ENCODE results near the gene CABLES1. TPM values are rescaled to one million over a fixed set of nuclear protein-coding genes. Genes with fewer than 3 reads are reported as not detected.
"Not testable (repeated sequence)": the region's sequence is repeated elsewhere in the genome, so short reads cannot be mapped to it uniquely, and the experiment has no call there.

Gene CABLES1
- polyA plus RNA-seq, 1 of the 3 experiments (the other 2 are of a cell fraction) = 2.2 TPM

GRCh38 chr18:23268641-23269040 lies 133.4 kb downstream of the CABLES1 start:
- Histone ChIP-seq H3F3A (replicated peaks; ENCODE audit: insufficient read depth) (no peaks in the 10 kb centered on the region), H3K9me3 (no peaks in the 10 kb centered on the region), H3K27me3 (ENCODE audit: insufficient read depth) (no peaks in the 10 kb centered on the region), H3K9me2 (no peaks in the 10 kb centered on the region), H3K4me1 (ENCODE audit: control insufficient read depth in 1 of 2, insufficient read depth in 2 of 2, low read depth in 1 of 2, low read length in 1 of 2) (no peaks in the 10 kb centered on the region; a peak in 1 of 4 replicates), H3K27ac (ENCODE audit: low read depth in 2 of 2, low read length in 1 of 2) (no peak overlapping the region), H3K79me2 (ENCODE audit: insufficient read depth) (no peaks in the 10 kb centered on the region), H3K36me3 (replicated peaks in 1 of 2; ENCODE audit: control insufficient read depth in 1 of 2, insufficient read depth in 2 of 2, low read length in 1 of 2) (peaks cover 0 to 5% of the 10 kb centered on the region in 2 experiments), H3K4me3 (ENCODE audit: low read depth in 2 of 2, low read length in 1 of 2) (no peak overlapping the region), H3K9ac (no peak overlapping the region), H3K4me2 (no peak overlapping the region), H2AFZ (ENCODE audit: low read depth) (no peak overlapping the region), H4K20me1 (ENCODE audit: insufficient read depth) (no peaks in the 10 kb centered on the region)
- CTCF ChIA-PET = interaction anchor here (1.8 kb wide), 1 partner anchor 7 kb away, joined by 4 read pairs; no protein-coding TSS in a partner anchor
- WGBS (ENCODE audit: low lambda C conversion rate) = 84% methylated on average over 8 of the region's 8 CpGs
- DNase-seq = no peak
- no peak for TF ChIP-seq USF1 (IDR thresholded peaks at IDR 0.05; ENCODE audit: borderline replicate concordance, low read depth)
- no peak for TF ChIP-seq RFX5 (IDR thresholded peaks at IDR 0.05; ENCODE audit: low read length)
- no peak for TF ChIP-seq YY1 (IDR thresholded peaks at IDR 0.05; ENCODE audit: low read depth)
- TF ChIP-seq EP300 (IDR thresholded peaks at IDR 0.05; ENCODE audit: borderline replicate concordance in 1 of 2, low read depth in 1 of 2, low read length in 1 of 2) = no peak
- TF ChIP-seq JUND (IDR thresholded peaks at IDR 0.05) = no peak
- TF ChIP-seq FOXM1 (IDR thresholded peaks at IDR 0.05; ENCODE audit: low read depth) = no peak
- TF ChIP-seq GABPA (IDR thresholded peaks at IDR 0.05; ENCODE audit: low read depth) = no peak
- POLR2A ChIA-PET = no interaction called here

DNA sequence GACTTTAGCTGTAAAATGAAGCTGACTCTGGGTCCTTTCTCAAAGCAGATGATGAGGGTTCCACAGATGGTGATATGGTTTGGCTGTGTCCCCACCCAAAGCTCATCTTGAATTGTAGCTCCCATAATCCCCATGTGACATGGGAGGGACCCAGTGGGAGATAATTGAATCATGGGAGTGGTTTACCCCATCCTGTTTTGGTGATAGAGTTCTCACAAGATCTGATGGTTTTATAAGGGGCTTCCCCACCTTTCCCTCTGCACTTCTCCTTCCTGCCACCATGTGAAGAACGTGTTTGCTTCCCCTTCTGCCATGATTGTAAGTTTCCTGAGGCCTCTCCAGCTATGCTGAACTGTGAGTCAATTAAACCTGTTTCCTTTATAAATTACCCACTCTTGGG lies 133.8 kb downstream of the CABLES1 start:
- H3K4me3 ChIP-seq (ENCODE audit: low read depth in 2 of 2, low read length in 1 of 2); H3K36me3 ChIP-seq (replicated peaks in 1 of 2; ENCODE audit: control insufficient read depth in 1 of 2, insufficient read depth in 2 of 2, low read length in 1 of 2); H3K79me2 ChIP-seq (ENCODE audit: insufficient read depth); H3K4me2 ChIP-seq; H3K27me3 ChIP-seq (ENCODE audit: insufficient read depth); H3K27ac ChIP-seq (ENCODE audit: low read depth in 2 of 2, low read length in 1 of 2); H3K9me2 ChIP-seq; H4K20me1 ChIP-seq (ENCODE audit: insufficient read depth); H3K9me3 ChIP-seq; DNase-seq; H3K9ac ChIP-seq; H2AFZ ChIP-seq (ENCODE audit: low read depth); POLR2A ChIA-PET; H3K4me1 ChIP-seq (ENCODE audit: control insufficient read depth in 1 of 2, insufficient read depth in 2 of 2, low read depth in 1 of 2, low read length in 1 of 2); H3F3A ChIP-seq (replicated peaks; ENCODE audit: insufficient read depth): not testable (repeated sequence)
- CTCF ChIA-PET = interaction anchor here (1.8 kb wide), 1 partner anchor 8 kb away, joined by 4 read pairs; no protein-coding TSS in a partner anchor
- 56% methylated on average over 1 of the region's 1 CpG for WGBS (ENCODE audit: low lambda C conversion rate)

DNA sequence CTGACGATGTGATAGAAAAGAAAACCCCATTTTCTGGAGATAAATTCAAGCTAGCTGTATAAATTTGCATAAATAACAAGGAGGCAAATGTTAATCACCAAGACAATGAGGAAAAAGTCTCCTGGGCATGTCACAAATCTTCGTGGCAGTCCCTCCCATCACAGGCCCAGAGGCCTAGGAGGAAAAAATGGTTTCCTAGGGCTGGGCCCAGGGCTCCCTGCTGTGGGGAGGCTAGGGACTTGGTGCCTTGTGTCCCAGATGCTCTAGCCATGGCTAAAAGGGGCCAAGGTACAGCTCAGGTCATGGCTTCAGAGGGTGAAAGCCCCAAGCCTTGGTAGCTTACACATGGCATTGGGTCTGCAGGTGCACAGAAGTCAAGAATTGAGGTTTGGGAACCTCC lies 134.6 kb downstream of the CABLES1 start:
- H2AFZ ChIP-seq (ENCODE audit: low read depth) = no peak overlapping the region
- peaks cover 0 to 5% of the 10 kb centered on the region in 2 experiments for H3K36me3 ChIP-seq (replicated peaks in 1 of 2; ENCODE audit: control insufficient read depth in 1 of 2, insufficient read depth in 2 of 2, low read length in 1 of 2)
- no peak overlapping the region for H3K4me3 ChIP-seq (ENCODE audit: low read depth in 2 of 2, low read length in 1 of 2)
- no peaks in the 10 kb centered on the region for H3K9me3 ChIP-seq
- H3K27me3 ChIP-seq (ENCODE audit: insufficient read depth) = no peaks in the 10 kb centered on the region
- DNase-seq = no peak
- H4K20me1 ChIP-seq (ENCODE audit: insufficient read depth) = no peaks in the 10 kb centered on the region
- H3K27ac ChIP-seq (ENCODE audit: low read depth in 2 of 2, low read length in 1 of 2) = no peak overlapping the region
- CTCF ChIA-PET = interaction anchor here (1.8 kb wide), 1 partner anchor 9 kb away, joined by 4 read pairs; no protein-coding TSS in a partner anchor
- H3K79me2 ChIP-seq (ENCODE audit: insufficient read depth) = no peaks in the 10 kb centered on the region
- 59% methylated on average over 2 of the region's 2 CpGs for WGBS (ENCODE audit: low lambda C conversion rate)
- no peak overlapping the region for H3K9ac ChIP-seq
- no peaks in the 10 kb centered on the region; a peak in 1 of 4 replicates for H3K4me1 ChIP-seq (ENCODE audit: control insufficient read depth in 1 of 2, insufficient read depth in 2 of 2, low read depth in 1 of 2, low read length in 1 of 2)
- no peaks in the 10 kb centered on the region for H3K9me2 ChIP-seq
- POLR2A ChIA-PET = no interaction called here
- no peak overlapping the region for H3K4me2 ChIP-seq
- no peaks in the 10 kb centered on the region for H3F3A ChIP-seq (replicated peaks; ENCODE audit: insufficient read depth)
- TF ChIP-seq PBX3 (IDR thresholded peaks at IDR 0.05) = no peak
- TF ChIP-seq MAX (IDR thresholded peaks at IDR 0.05; ENCODE audit: low read depth) = no peak
- TF ChIP-seq, protein P1, sequence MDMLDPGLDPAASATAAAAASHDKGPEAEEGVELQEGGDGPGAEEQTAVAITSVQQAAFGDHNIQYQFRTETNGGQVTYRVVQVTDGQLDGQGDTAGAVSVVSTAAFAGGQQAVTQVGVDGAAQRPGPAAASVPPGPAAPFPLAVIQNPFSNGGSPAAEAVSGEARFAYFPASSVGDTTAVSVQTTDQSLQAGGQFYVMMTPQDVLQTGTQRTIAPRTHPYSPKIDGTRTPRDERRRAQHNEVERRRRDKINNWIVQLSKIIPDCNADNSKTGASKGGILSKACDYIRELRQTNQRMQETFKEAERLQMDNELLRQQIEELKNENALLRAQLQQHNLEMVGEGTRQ (IDR thresholded peaks at IDR 0.05; ENCODE audit: borderline replicate concordance, low read depth, low read length) = no peak
- no peak for TF ChIP-seq NFIC (IDR thresholded peaks at IDR 0.05; ENCODE audit: borderline replicate concordance)
- TF ChIP-seq USF1 (IDR thresholded peaks at IDR 0.05; ENCODE audit: borderline replicate concordance, low read depth) = no peak
- TF ChIP-seq POLR2AphosphoS5 (IDR thresholded peaks at IDR 0.05; ENCODE audit: low read depth, low read length) = no peak
- TF ChIP-seq IRF3 (IDR thresholded peaks at IDR 0.05; ENCODE audit: low read depth, low read length) = no peak
- TF ChIP-seq TCF12 (IDR thresholded peaks at IDR 0.05) = no peak
- TF ChIP-seq MEF2A (IDR thresholded peaks at IDR 0.05; ENCODE audit: borderline replicate concordance, low read depth) = no peak
- TF ChIP-seq SMC3 (IDR thresholded peaks at IDR 0.05; ENCODE audit: low read depth, low read length) = no peak
- TF ChIP-seq FOSL2 (IDR thresholded peaks at IDR 0.05; ENCODE audit: borderline replicate concordance, low read depth) = no peak
- no peak for TF ChIP-seq TEAD4 (IDR thresholded peaks at IDR 0.05; ENCODE audit: borderline replicate concordance, insufficient read depth)
- no peak for TF ChIP-seq JUND (IDR thresholded peaks at IDR 0.05)
